Panc1 (cell line): ENCODE measurements around the gene UBTD1. TPM values are rescaled to one million over a fixed set of nuclear protein-coding genes. Genes with fewer than 3 reads are reported as not detected.

Experiments
- ATAC-seq: fragments of 200-7000 bp; cut with Tn5 transposase; 2 replicates; pipeline ENCODE4 v1.9.1; 2020; ENCODE audit warnings: mild to moderate bottlenecking, moderate library complexity
- BruUV-seq: library from RNA; stranded (reverse); fragments of 400-500 nt; replicated peaks from 2 replicates; lab custom pipeline; 2021; lab: Mats Ljungman, UMichigan
- CTCF ChIA-PET: fragments of 300-600 bp; sonication (Branson Sonifier 250); formaldehyde crosslinking; loops from one replicate; lab custom pipeline; 2022; ENCODE audit warnings: antibody characterized with exemption; lab: Charles Lee
- POLR2A ChIA-PET: fragments of 300-600 bp; sonication (Branson Sonifier 250); formaldehyde crosslinking; loops from one replicate; lab custom pipeline; 2022; ENCODE audit warnings: antibody characterized with exemption; lab: Charles Lee
- DNase-seq: peaks from one replicate; pipeline ENCODE4 v3.0.0-alpha.2; 2010; ENCODE audit warnings: low read depth, low spot score
- H3K27ac ChIP-seq: 2 replicates; pipeline ENCODE4 v1.5.1; 2011; ENCODE audit warnings: mild to moderate bottlenecking, low read length, inconsistent platforms
- H3K27me3 ChIP-seq: fragments of 200-500 bp; sonication (Bioruptor generic); 2 replicates; pipeline ENCODE4 v1.6.0; 2014; ENCODE audit warnings: low read length, inconsistent platforms; ENCODE audit not compliant: control insufficient read depth, insufficient read depth
- H3K36me3 ChIP-seq: fragments of 200-500 bp; sonication (Bioruptor generic); 2 replicates; pipeline ENCODE4 v1.5.1; 2014; ENCODE audit warnings: inconsistent platforms, mild to moderate bottlenecking, low read length, moderate library complexity; ENCODE audit not compliant: control insufficient read depth, insufficient read depth
- H3K4me1 ChIP-seq: 2 replicates; pipeline ENCODE4 v1.5.1; 2011; ENCODE audit warnings: inconsistent platforms, mild to moderate bottlenecking, low read length, moderate library complexity; ENCODE audit not compliant: control insufficient read depth, insufficient read depth
- H3K4me3 ChIP-seq, 2 experiments: 2 replicates each; pipeline ENCODE4 v1.5.1; 2011 to 2012; ENCODE audit warnings: low read depth in 2 of 2, low read length in 2 of 2, mild to moderate bottlenecking in 2 of 2, inconsistent platforms in 1 of 2, moderate library complexity in 1 of 2
- H3K9me3 ChIP-seq: fragments of 200-500 bp; sonication (Bioruptor generic); 2 replicates; pipeline ENCODE4 v1.5.1; 2014; ENCODE audit warnings: low read depth, mild to moderate bottlenecking, inconsistent platforms, low read length, moderate library complexity; ENCODE audit not compliant: control insufficient read depth, insufficient read depth
- CTCF ChIP-seq: fragments of 450-650 bp; IDR thresholded peaks from 2 replicates; pipeline ENCODE4 v1.5.1; 2017; ENCODE audit warnings: mild to moderate bottlenecking
- POLR2AphosphoS5 ChIP-seq: IDR thresholded peaks from 2 replicates; pipeline ENCODE4 v1.6.1; 2012; ENCODE audit warnings: mild to moderate bottlenecking, low read depth, low read length, moderate library complexity
- SIN3A ChIP-seq: IDR thresholded peaks from 2 replicates; pipeline ENCODE4 v1.6.1; 2012; ENCODE audit warnings: low read depth, mild to moderate bottlenecking, low read length, moderate library complexity, borderline replicate concordance; ENCODE audit not compliant: insufficient read depth
- TCF7L2 ChIP-seq: IDR thresholded peaks from 2 replicates; pipeline ENCODE4 v1.6.1; 2011; ENCODE audit warnings: mild to moderate bottlenecking, low read depth, low read length, inconsistent platforms
- in situ Hi-C: cut with HindIII; loops from 2 replicates; pipeline ENCODE4 v1.10.0; 2016; ENCODE audit warnings: low sequenced_read_pairs, low pct_unique_long_range_greater_than_20kb
- intact Hi-C: fragments of 100-400 bp; cut with micrococcal nuclease; formaldehyde crosslinking; loops from one replicate; pipeline ENCODE4 v1.10.0; 2022; ENCODE audit not compliant: unreplicated experiment
- total RNA-seq: library from RNA; stranded (reverse); gene quantifications from one replicate; pipeline ENCODE4 v1.2.1, GENCODE V29; 2021; ENCODE audit not compliant: unreplicated experiment
- TF ChIP-seq, protein P1 (sequence below), 2 experiments: IDR thresholded peaks; 2 replicates each; pipeline ENCODE4 v1.6.1; 2011 to 2012; ENCODE audit warnings: low read depth in 2 of 2, control low read depth in 1 of 2, low read length in 1 of 2, mild to moderate bottlenecking in 1 of 2, moderate library complexity in 1 of 2; ENCODE audit not compliant: insufficient read depth in 1 of 2

The UBTD1 gene
- total RNA-seq, 1 experiment from 2014 or later: 55.6 TPM

DNA sequence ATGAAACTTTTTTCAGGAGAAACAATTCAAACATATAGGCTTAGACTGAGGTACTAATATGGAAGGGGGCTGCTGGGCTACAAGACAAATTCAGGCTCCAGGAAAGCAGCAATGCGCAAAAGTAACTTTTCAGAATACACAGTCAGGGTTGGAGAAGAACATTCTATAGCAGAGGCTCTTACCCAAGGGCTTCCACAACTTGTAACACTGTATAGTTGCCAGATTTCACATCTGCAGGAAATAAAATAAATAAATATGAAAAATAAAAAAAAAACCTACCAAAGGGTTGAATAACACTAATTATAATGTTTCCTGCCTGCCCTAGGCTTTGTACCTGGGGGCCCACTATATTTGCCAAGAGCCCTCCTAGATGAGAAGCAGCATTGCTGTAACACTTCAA lies 14.8 kb upstream of the UBTD1 start:
- no peaks in the 10 kb centered on the region for H3K27me3 ChIP-seq
- no TSS peak for BruUV-seq
- H3K4me1 ChIP-seq: peaks cover 10% of the 10 kb centered on the region
- no peak for ATAC-seq
- POLR2A ChIA-PET: interaction anchor here (0.6 to 0.7 kb wide), 2 partner anchors 31 to 204 kb away, joined by 3 to 4 read pairs; no protein-coding TSS in a partner anchor
- no peaks in the 10 kb centered on the region for H3K9me3 ChIP-seq
- H3K27ac ChIP-seq: no peak overlapping the region
- no peak for TF ChIP-seq POLR2AphosphoS5
- no peak for TF ChIP-seq SIN3A
- no peak for TF ChIP-seq TCF7L2
- TF ChIP-seq, protein P1, sequence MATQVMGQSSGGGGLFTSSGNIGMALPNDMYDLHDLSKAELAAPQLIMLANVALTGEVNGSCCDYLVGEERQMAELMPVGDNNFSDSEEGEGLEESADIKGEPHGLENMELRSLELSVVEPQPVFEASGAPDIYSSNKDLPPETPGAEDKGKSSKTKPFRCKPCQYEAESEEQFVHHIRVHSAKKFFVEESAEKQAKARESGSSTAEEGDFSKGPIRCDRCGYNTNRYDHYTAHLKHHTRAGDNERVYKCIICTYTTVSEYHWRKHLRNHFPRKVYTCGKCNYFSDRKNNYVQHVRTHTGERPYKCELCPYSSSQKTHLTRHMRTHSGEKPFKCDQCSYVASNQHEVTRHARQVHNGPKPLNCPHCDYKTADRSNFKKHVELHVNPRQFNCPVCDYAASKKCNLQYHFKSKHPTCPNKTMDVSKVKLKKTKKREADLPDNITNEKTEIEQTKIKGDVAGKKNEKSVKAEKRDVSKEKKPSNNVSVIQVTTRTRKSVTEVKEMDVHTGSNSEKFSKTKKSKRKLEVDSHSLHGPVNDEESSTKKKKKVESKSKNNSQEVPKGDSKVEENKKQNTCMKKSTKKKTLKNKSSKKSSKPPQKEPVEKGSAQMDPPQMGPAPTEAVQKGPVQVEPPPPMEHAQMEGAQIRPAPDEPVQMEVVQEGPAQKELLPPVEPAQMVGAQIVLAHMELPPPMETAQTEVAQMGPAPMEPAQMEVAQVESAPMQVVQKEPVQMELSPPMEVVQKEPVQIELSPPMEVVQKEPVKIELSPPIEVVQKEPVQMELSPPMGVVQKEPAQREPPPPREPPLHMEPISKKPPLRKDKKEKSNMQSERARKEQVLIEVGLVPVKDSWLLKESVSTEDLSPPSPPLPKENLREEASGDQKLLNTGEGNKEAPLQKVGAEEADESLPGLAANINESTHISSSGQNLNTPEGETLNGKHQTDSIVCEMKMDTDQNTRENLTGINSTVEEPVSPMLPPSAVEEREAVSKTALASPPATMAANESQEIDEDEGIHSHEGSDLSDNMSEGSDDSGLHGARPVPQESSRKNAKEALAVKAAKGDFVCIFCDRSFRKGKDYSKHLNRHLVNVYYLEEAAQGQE (IDR thresholded peaks at IDR 0.05; ENCODE audit: insufficient read depth in 1 of 2, low read depth in 2 of 2, low read length in 1 of 2): no peak
- no peak for TF ChIP-seq CTCF
- in situ Hi-C loops: no loop called here
- H3K4me3 ChIP-seq: no peak overlapping the region
- DNase-seq: no peak
- intact Hi-C loops: no loop called here
- CTCF ChIA-PET: no interaction called here
- H3K36me3 ChIP-seq: peaks cover 19% of the 10 kb centered on the region

- H3K27ac ChIP-seq: no peak overlapping the region
- CTCF ChIA-PET: no interaction called here
- peaks cover 7% of the 10 kb centered on the region; the same call in 1 of the 2 replicates for H3K36me3 ChIP-seq
- BruUV-seq: no TSS peak
- intact Hi-C loops: no loop called here
- H3K4me3 ChIP-seq: no peak overlapping the region
- no peak for DNase-seq
- no peak for ATAC-seq
- POLR2A ChIA-PET: no interaction called here
- peaks cover 8% of the 10 kb centered on the region for H3K4me1 ChIP-seq
- H3K27me3 ChIP-seq: no peaks in the 10 kb centered on the region
- in situ Hi-C loops: no loop called here
- H3K9me3 ChIP-seq: no peaks in the 10 kb centered on the region
- no peak for TF ChIP-seq SIN3A
- no peak for TF ChIP-seq TCF7L2
- TF ChIP-seq POLR2AphosphoS5: no peak
- TF ChIP-seq, protein P1 (IDR thresholded peaks at IDR 0.05; ENCODE audit: insufficient read depth in 1 of 2, low read depth in 2 of 2, low read length in 1 of 2): no peak
- no peak for TF ChIP-seq CTCF
Measured at GRCh38 chr10:97485647-97486281, 13.0 kb upstream of the UBTD1 start.
